GM21390 (cell line): ENCODE measurements around the gene IZUMO4.

Source experiments
- ATAC-seq: cut with Tn5 transposase; IDR thresholded peaks from one replicate; pipeline ENCODE4 v1.9.1; 2021; ENCODE audit not compliant: unreplicated experiment

The IZUMO4 gene

GRCh38 chr19:2058570-2059421 lies 37.9 kb upstream of the IZUMO4 start:
- ATAC-seq, result no peak

GRCh38 chr19:2059422-2060201 lies 37.1 kb upstream of the IZUMO4 start:
- no peak for ATAC-seq

DNA sequence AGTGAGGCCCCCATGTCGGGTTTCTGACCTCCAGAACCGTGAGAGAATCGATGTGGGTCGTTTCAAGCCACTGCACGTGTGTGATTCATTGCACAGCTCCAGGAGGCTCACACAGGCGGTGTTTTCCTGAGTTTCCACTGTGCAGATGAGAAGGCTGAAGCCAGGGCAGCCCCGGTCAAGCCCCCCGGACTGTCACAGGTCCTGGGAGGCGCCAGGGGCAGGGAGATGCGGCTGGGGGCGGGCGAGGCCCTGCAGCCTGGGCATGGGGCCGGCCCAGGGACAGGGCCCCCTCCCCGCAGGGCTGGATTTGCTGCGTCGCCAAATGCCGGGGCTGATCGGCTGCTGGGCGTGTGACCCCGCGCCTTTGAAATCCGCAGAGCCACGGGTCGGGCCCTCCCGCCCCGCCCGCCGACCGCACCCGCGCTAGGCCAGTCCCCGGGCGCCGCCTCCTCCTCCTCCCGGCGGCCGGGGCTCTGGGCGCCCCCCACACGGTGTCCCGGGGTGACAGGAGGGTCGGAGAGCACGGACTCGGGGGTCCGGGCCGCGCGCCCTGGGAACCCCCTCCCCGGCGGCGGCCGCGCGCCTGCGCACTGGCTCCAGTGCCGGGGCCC lies 35.7 kb upstream of the IZUMO4 start:
- ATAC-seq, result peak; percentile 22

- ATAC-seq, result peak; percentile 77
Measured at GRCh38 chr19:2061495-2062388, 35.0 kb upstream of the IZUMO4 start.

DNA sequence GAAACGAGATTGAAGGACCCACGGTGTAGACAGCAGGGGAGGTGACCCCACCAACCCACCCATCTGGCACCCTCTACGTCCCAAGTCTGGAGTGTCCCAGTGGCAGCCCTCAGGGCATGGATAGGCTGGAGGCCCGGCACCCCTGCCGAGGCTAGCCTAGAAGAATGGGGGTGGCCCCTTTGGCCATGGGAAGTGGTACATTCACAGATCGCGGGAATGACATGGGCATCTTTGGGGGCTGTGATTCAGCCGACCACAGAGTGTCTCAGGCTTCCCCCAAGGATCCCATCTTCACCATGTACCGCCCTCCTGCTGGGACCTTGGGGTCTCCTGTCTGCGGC lies 34.4 kb upstream of the IZUMO4 start:
- no peak for ATAC-seq

DNA sequence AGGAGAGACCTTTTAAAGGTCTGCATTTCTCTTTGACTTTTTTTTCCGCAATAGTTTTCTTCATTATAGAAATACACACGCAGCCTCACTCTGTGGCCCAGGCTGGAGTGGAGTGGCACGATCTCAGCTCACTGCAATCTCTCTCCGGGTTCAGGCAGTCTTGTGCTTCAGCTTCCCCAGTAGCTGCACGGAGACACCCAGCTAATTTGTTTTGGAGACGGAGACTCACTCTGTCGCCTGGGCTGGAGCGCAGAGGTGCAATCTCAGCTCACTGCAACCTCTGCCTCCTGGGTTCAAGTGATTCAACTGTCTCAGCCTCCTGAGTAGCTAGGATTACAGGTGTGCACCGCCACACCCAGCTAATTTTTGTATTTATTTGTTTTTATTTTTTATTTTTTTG lies 33.9 kb upstream of the IZUMO4 start:
- ATAC-seq, result no peak

DNA sequence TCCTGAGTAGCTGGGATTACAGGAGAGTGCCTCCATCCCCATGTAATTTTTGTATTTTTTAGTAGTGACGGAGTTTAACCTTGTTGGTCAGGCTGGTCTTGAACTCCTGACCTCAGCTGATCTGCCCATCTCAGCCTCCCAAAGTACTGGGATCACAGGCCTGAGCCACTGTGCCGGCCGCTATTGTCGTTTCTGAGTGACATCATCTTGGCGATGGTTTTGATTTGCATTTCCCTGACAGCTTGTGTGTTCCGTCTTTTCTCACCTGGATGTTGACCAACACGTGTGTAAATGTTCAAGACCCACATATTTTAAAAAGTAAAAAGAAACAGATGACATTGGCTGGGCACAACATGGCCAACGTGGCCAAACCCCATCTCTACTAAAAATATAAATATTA lies 32.9 kb upstream of the IZUMO4 start:
- no peak for ATAC-seq

- ATAC-seq, result no peak
Measured at GRCh38 chr19:2064395-2064787, 32.3 kb upstream of the IZUMO4 start.

DNA sequence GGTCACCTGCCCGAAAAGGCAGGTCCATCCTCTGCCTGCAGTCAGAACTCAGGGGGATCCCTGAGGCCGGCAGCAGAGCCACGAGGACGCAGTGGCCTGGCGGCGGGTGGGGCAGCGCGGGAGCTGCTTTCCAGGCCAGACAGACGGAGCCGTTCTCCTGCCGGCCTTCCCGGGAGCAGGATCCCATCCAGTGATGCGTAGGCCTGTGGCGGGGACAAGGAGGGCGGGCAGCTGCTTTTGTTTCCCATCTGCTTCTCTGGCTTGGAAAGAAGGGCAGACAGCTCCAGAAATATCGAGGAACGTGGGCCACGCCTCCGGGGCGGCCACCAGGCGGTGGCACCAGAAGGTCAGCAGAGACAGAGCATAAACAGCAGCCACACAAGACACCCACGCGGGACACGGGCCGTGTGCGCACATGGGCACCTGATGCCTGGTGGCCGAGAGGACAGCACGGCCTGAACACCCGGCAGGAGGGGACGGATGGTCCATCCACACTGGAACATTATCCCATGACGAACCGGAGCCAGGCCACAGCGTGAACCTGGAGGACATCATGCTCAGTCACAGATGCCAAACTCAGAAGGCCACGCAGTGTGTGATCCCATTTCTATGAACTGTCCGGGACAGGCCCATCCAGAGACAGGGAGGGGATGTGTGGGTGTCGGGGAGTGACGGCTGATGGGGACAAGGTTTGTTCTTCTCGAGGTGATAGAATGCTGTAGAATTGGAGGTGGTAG lies 31.8 kb upstream of the IZUMO4 start:
- no peak for ATAC-seq

GRCh38 chr19:2070436-2070827 lies 26.3 kb upstream of the IZUMO4 start:
- ATAC-seq, result no peak

DNA sequence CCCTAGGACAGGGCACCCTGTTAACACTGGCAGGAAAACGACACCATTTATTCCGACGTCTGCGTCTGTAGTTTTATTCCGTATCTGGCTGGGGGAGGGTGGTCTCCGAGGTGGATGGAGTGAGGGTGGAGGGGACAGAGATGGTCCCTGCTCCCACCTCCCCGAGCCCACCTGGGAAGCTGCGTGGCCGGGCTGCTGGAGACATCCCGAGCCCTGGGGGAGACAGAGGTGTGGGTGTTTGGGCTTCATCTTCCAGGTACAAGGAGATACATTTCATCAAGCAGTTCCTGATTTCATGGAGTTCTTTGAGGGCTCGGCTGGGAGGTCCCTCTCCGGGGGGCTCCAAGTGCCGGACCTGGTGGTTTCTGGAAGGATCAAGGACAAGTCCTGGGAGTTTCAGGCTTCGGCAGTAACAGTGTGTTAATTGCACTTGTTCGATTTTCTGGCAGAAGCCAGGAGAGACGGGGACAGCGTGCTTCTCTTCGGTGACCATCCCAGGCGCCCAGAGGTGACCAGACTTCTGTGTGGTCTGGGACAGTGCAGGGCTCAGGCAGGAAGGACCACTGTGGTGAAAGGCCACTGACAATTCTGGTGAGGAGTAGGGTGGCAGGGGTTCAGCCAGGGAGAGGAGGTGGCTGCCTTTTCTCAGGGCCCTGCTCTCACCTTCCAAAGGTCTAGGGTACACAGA lies 25.6 kb upstream of the IZUMO4 start:
- ATAC-seq, result no peak

- ATAC-seq, result no peak
Measured at GRCh38 chr19:2072757-2073551, 23.8 kb upstream of the IZUMO4 start.

- no peak for ATAC-seq
Measured at GRCh38 chr19:2076526-2076944, 20.2 kb upstream of the IZUMO4 start.

DNA sequence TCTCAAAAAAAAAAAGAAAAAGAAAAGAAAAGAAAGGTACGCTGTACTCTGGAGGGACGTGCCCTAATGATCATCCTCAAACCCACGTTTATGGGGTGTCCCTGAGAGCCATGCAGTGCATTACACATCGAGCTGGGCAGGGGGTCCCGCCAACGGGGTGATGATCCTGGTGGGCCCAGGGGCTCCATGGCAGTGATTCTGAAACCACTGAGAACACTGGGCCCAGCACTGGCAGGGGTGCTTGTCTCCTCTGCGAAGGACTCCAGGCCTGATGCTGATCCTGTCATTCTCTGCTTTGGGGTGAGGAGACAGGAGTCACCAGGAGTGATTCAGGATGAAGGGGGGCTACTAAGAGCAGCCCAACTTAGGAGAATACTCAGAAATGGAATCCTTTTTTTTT lies 19.3 kb upstream of the IZUMO4 start:
- ATAC-seq, result no peak

DNA sequence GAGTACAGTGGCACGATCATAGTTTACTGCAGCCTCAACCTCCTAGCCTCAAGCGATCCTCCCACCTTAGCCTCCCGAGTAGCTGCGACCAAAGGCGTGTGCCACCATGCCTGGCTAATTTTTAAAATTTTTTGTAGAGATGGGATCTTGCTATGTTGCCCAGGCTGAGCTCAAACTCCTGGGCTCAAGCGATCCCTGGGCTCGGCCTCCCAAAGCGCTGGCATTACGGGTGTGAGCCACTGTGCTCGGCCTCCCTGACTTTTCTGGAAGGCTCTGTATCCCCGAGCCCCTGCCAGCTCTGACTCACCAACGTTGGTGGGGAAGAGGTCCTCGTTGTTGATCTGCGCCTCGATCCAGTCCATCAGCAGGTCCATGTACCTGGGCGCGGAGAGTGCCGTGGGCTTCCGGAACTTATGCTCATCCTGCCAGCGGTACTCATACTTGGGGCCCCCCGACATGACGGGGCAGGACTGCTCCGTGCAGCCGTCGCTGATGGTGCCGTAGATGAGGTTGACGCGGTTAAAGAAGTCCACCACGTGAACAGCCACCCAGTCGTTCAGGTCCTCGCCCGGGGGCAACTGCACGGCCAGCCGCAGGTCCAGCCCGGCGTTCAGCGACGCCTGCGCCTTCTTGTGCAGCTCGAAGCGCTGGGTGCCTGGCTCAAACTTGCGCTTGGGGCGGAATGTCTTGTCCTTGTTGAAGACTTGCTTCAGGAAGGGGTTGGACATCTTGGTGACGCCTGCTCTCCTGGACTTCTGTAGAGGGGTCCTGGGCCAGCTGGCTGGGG lies 18.7 kb upstream of the IZUMO4 start:
- no peak for ATAC-seq

- no peak for ATAC-seq
Measured at GRCh38 chr19:2079076-2079864, 17.4 kb upstream of the IZUMO4 start.

DNA sequence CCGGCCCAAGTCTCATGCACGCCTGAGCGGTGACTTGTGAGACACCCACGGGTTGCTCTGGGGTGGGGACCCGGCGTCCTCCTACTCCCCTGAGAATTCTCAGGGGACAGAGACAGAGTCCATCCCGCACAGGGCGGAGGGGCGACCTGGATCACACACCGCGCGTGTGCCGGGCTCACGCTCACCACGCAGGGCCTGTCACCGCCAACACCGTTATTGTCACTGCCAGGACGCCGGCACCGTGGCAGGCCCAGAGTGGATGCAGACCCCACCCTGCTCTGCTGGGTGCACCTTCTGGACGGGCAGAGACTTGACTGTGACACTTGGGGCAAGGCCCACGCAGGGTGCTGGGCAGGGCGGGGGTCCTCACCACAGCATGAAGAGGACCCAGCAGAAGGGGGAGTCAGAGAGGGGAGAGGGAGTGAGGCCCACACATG lies 16.8 kb upstream of the IZUMO4 start:
- no peak for ATAC-seq
